Natural killer cell (primary cell): Measurements from ENCODE around the gene TPP1. TPM values are rescaled to one million over a fixed set of nuclear protein-coding genes. Genes with fewer than 3 reads are reported as not detected.

Experiments
- ATAC-seq, 3 donors: fragments of 150-1000 bp in 2 of 3; fragments of 200-7000 bp in 1 of 3; cut with Tn5 transposase; 1 replicate in 1 of 3; 2 replicates in 2 of 3; pipeline ENCODE4 v1.10.0; 2021; ENCODE audit warnings: mild to moderate bottlenecking in 2 of 3, moderate library complexity in 2 of 3
- DNase-seq, 2 donors: peaks; one replicate each; pipeline versions ENCODE4 v3.0.0 to v3.0.0-alpha.2; 2013 to 2021; ENCODE audit warnings: mixed read lengths in 1 of 2
- H3K27ac ChIP-seq: one replicate; pipeline ENCODE4 v1.5.1; 2013; ENCODE audit warnings: mild to moderate bottlenecking, low read length
- H3K27me3 ChIP-seq: one replicate; pipeline ENCODE4 v1.6.1; 2013; ENCODE audit warnings: low read length; ENCODE audit not compliant: control insufficient read depth, insufficient read depth
- H3K36me3 ChIP-seq: one replicate; pipeline ENCODE4 v1.6.1; 2013; ENCODE audit warnings: low read length; ENCODE audit not compliant: control insufficient read depth, insufficient read depth
- H3K4me1 ChIP-seq: one replicate; pipeline ENCODE4 v1.6.1; 2013; ENCODE audit warnings: low read length; ENCODE audit not compliant: control insufficient read depth, insufficient read depth
- H3K4me3 ChIP-seq: one replicate; pipeline ENCODE4 v1.5.1; 2013; ENCODE audit warnings: low read length
- H3K9me3 ChIP-seq: one replicate; pipeline ENCODE4 v1.6.1; 2013; ENCODE audit warnings: low read length; ENCODE audit not compliant: control insufficient read depth, insufficient read depth
- H3K27ac Mint-ChIP-seq, 2 donors: one replicate each; pipeline ENCODE4 v1.8.0; 2022; ENCODE audit warnings: mild to moderate bottlenecking in 2 of 2, mixed read lengths in 2 of 2, moderate library complexity in 1 of 2
- H3K27me3 Mint-ChIP-seq, 2 donors: one replicate each; pipeline ENCODE4 v1.8.0; 2022; ENCODE audit warnings: low read depth in 2 of 2, mixed read lengths in 2 of 2
- H3K36me3 Mint-ChIP-seq: one replicate; pipeline ENCODE4 v1.8.0; 2022; ENCODE audit warnings: mixed read lengths
- H3K4me1 Mint-ChIP-seq, 2 donors: one replicate each; pipeline ENCODE4 v1.8.0; 2022; ENCODE audit warnings: mixed read lengths in 2 of 2
- H3K4me3 Mint-ChIP-seq: one replicate; pipeline ENCODE4 v1.8.0; 2022; ENCODE audit warnings: mild to moderate bottlenecking, moderate library complexity, mixed read lengths
- H3K9me3 Mint-ChIP-seq, 2 donors: one replicate each; pipeline ENCODE4 v1.8.0; 2022; ENCODE audit warnings: mixed read lengths in 2 of 2
- WGBS: methylation state at CpG from one replicate; pipeline ENCODE4 v1.1.7; 2013; ENCODE audit warnings: missing lambda C conversion rate; ENCODE audit not compliant: insufficient coverage; 5-methylcytosine and 5-hydroxymethylcytosine counted together
- intact Hi-C: fragments of 100-400 bp; cut with micrococcal nuclease; formaldehyde crosslinking; loops from one replicate; pipeline ENCODE4 v1.14.2; 2022
- total RNA-seq, 4 donors: library from RNA; stranded (reverse); fragments of 120-200 nt in 1 of 4; gene quantifications; one replicate each; pipeline versions ENCODE4 v1.2.3 to v1.2.4, GENCODE V29; 2013 to 2022
- TF ChIP-seq, protein P1 (sequence below): fragments of 200-600 bp; IDR thresholded peaks from one replicate; pipeline ENCODE4 v1.8.0; 2022; ENCODE audit warnings: antibody characterized with exemption

TPP1 gene
- total RNA-seq, 3 donors from 2014 or later (not counting 1 experiment from before 2014, with no cell fraction given), result 123 to 135 (median 131) TPM

DNA sequence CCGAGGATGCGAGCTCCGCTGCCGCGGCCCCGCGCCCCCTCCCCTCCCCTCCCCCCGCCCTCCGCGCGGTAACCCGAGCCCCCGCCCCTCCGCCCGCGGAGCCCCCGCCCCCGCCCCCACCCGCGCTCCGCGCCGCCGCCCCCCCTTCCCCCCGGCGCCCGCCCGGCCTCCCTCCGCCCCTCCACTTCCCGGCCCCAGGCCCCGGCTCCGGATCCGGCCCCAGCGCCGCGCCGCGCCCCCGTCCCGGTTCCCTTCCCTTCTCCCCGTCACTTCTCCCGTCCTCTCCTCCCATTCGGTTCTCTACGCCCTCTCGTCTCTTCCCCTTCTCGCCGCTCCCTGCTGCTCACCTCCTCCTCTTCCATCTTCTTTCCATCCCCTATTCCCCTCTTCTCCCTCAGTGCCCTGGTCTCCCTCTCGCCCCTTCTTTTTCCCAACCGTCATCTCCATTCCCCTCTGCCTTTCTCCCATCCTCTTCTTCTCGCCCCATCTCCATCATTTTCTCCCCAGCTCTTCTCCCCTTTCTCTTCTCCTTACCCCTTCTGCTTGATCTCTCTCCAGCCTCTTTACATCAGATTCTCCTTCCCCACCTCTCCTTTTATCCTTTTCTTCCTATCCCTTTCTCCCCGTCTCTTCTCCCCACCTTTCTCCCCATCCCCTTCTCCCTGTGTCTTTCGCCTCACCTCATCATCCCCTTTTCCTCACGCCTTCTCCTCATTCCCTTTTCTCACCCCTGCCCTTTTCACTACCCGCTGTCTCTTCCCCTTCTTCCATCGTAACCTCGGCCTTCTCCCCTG lies 36.8 kb upstream of the TPP1 start, which contains the start of gene DCHS1:
DCHS1 (minus strand) TSS at position 20 of the 794 bp plus-strand sequence. CDS start 14,196 bp downstream, outside the sequence.
- DNase-seq (peak in 1 of 2 donors; percentile 51), ATAC-seq (peak in 2 of 3 donors; percentile 48 to 53)
- Mint-ChIP-seq H3K4me1 (peaks cover 0 to 6% of the 10 kb centered on the region in 2 donors), H3K27me3 (peaks cover 0 to 11% of the 10 kb centered on the region in 2 donors), H3K9me3 (no peaks in the 10 kb centered on the region), H3K27ac (peak within 1 kb of the TSS in 1 of 2 donors; percentile 79), H3K36me3 (no peaks in the 10 kb centered on the region), H3K4me3 (peak within 1 kb of the TSS; percentile 80)
- no peaks in the 10 kb centered on the region for H3K9me3 ChIP-seq
- 19% methylated on average over 31 of the region's 56 CpGs for WGBS
- H3K4me1 ChIP-seq, result peaks cover 10% of the 10 kb centered on the region
- H3K4me3 ChIP-seq, result peak within 1 kb of the TSS; percentile 12
- TF ChIP-seq, protein P1, sequence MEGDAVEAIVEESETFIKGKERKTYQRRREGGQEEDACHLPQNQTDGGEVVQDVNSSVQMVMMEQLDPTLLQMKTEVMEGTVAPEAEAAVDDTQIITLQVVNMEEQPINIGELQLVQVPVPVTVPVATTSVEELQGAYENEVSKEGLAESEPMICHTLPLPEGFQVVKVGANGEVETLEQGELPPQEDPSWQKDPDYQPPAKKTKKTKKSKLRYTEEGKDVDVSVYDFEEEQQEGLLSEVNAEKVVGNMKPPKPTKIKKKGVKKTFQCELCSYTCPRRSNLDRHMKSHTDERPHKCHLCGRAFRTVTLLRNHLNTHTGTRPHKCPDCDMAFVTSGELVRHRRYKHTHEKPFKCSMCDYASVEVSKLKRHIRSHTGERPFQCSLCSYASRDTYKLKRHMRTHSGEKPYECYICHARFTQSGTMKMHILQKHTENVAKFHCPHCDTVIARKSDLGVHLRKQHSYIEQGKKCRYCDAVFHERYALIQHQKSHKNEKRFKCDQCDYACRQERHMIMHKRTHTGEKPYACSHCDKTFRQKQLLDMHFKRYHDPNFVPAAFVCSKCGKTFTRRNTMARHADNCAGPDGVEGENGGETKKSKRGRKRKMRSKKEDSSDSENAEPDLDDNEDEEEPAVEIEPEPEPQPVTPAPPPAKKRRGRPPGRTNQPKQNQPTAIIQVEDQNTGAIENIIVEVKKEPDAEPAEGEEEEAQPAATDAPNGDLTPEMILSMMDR, result no peak
- intact Hi-C loops, result no loop called here
- peaks cover 4% of the 10 kb centered on the region for H3K27me3 ChIP-seq
- H3K27ac ChIP-seq, result no peak within 1 kb of the TSS
- H3K36me3 ChIP-seq, result no peaks in the 10 kb centered on the region

DNA sequence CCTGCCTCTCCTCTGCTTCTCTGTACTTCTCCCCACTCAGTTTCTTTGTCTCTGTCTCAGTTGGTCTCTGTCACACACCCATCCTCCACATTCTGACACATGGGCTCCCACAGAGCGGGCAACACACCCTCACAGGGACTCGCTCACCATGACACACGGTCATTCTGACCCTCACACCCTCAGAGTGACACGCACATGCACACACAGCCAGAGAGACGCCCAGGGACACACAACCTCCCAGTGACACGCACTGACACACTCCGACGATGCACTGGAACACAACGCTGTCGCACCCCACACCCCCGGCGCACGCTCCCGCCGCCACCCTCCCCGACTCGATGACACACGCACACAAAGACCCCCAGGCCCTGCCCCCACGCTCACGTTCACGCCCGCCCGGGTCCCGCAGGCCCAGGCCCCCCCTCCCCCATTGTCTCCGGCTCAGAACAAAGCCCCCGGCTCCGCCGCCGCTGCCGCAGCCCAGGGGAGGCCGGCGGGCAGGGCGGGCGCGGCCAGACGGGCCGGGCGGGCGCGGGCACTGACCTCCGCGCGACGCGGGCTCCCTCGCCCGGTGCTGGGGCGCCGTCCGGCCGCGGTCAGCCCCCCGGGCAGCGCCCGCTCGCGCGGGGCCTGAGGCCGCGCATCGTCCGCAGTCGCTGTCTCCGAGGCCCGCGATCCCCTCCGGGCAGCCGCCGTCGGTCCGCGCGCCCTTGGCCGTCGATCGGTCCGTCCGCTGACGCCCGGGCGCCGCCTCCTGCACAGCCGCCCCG lies 36.0 kb upstream of the TPP1 start:
- H3K4me3 Mint-ChIP-seq, result no peak overlapping the region
- H3K27ac Mint-ChIP-seq, result no peak overlapping the region
- DNase-seq (peak in 1 of 2 donors; percentile 54), ATAC-seq (peak; percentile 40 to 72 (median 58))
- TF ChIP-seq, protein P1, result no peak
- peaks cover 0 to 6% of the 10 kb centered on the region in 2 donors for H3K4me1 Mint-ChIP-seq
- peaks cover 10% of the 10 kb centered on the region for H3K4me1 ChIP-seq
- 4% methylated on average over 82 of the region's 84 CpGs for WGBS
- H3K36me3 ChIP-seq, result no peaks in the 10 kb centered on the region
- no peaks in the 10 kb centered on the region for H3K9me3 Mint-ChIP-seq
- peak overlapping the region; percentile 12 for H3K4me3 ChIP-seq
- intact Hi-C loops, result no loop called here
- no peaks in the 10 kb centered on the region for H3K9me3 ChIP-seq
- H3K27me3 Mint-ChIP-seq, result peaks cover 0 to 11% of the 10 kb centered on the region in 2 donors
- peaks cover 4% of the 10 kb centered on the region for H3K27me3 ChIP-seq
- no peaks in the 10 kb centered on the region for H3K36me3 Mint-ChIP-seq
- no peak overlapping the region for H3K27ac ChIP-seq

DNA sequence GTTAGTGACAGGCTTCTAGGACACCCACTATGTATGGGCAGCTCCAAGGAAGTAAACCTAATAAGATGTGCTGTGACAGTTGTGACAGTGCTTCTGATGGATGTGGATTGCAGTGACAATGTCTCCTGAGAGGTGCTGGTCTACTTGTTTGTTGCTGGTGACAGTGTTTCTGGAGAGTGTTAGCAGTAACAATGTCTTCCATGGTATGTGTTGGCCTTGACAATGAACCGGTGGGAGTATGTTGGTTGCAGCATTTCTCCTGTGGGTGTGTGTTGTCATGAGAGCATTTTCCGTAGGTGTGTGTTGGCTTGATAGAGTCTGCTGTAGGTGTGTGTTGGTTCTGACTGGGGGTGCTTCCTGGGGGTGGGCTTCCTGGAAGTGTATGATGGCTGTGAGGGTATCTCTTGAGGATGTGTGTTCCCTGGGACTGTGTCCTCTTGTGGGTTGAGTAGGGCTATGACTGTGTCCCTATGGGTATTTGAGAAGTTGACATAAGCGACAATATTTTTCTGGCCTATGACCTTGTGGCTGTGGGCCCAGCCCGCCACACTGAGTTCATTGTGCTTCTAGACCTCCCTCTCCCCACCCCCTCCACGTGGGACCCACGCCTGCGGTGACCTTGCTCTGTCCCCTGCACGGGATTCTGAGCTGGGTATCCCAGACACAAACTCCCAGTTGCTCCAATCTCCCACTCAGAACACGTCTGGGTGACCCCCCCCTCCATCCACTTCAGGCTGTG lies 35.2 kb upstream of the TPP1 start:
- H3K4me1 ChIP-seq, result peaks cover 10% of the 10 kb centered on the region
- no peak overlapping the region for H3K4me3 Mint-ChIP-seq
- H3K9me3 ChIP-seq, result no peaks in the 10 kb centered on the region
- peak in 1 of 2 donors; percentile 27 for DNase-seq
- no peaks in the 10 kb centered on the region for H3K36me3 ChIP-seq
- H3K27me3 Mint-ChIP-seq, result peaks cover 0 to 11% of the 10 kb centered on the region in 2 donors
- no peak overlapping the region for H3K27ac Mint-ChIP-seq
- ATAC-seq, result no peak
- TF ChIP-seq, protein P1, result no peak
- no peaks in the 10 kb centered on the region for H3K36me3 Mint-ChIP-seq
- H3K27me3 ChIP-seq, result peaks cover 4% of the 10 kb centered on the region
- no peak overlapping the region for H3K4me3 ChIP-seq
- H3K4me1 Mint-ChIP-seq, result peaks cover 0 to 6% of the 10 kb centered on the region in 2 donors
- H3K27ac ChIP-seq, result no peak overlapping the region
- 81% methylated on average over 9 of the region's 9 CpGs for WGBS
- intact Hi-C loops, result no loop called here
- H3K9me3 Mint-ChIP-seq, result no peaks in the 10 kb centered on the region
